GM12801 (cell line): ENCODE results near the gene MAGI2.

ENCODE experiments used
- TF ChIP-seq, protein P1 (sequence below): IDR thresholded peaks from one replicate; pipeline ENCODE4 v1.5.1; 2011; ENCODE audit warnings: control low read depth; ENCODE audit not compliant: insufficient read length; ENCODE audit errors: extremely low read depth

MAGI2 gene

DNA sequence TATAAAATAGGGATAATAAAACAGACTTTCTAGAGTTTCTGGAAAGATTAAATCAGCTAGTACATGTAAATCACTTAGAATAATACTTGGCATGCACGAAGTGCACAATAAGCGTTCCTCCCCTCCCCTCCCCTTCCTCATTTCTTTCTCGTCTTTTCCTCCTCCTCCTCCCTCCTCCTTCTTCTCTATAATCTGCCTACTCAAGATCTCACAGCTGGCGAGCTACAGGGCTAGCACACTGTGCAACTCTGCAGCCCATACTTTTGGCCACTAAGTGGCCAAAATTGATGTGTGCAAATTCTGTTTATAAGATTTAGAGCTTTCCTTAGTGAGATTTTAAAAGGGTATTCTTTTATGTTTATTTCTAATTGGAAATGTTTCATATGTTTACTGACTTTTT, 1089.6 kb downstream of the MAGI2 start:
- TF ChIP-seq, protein P1, sequence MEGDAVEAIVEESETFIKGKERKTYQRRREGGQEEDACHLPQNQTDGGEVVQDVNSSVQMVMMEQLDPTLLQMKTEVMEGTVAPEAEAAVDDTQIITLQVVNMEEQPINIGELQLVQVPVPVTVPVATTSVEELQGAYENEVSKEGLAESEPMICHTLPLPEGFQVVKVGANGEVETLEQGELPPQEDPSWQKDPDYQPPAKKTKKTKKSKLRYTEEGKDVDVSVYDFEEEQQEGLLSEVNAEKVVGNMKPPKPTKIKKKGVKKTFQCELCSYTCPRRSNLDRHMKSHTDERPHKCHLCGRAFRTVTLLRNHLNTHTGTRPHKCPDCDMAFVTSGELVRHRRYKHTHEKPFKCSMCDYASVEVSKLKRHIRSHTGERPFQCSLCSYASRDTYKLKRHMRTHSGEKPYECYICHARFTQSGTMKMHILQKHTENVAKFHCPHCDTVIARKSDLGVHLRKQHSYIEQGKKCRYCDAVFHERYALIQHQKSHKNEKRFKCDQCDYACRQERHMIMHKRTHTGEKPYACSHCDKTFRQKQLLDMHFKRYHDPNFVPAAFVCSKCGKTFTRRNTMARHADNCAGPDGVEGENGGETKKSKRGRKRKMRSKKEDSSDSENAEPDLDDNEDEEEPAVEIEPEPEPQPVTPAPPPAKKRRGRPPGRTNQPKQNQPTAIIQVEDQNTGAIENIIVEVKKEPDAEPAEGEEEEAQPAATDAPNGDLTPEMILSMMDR = no peak

DNA sequence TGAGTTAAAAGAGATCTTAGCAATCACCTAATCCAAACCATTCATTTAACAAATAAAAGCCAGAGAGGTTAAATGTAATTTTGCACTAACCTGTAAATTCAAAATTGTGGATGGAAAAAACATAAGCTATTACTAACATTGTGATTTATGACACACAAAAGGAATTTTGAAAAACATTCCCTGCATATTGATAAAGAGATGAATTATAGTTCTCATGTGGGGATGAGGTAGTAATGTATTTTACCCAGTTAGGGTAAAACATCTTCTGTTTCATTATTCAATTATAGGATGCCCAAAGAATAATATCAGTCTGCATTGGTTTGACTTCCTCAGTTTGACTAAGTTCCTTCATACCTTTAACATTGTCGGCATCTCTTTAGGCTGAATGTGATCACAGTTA, 1093.6 kb downstream of the MAGI2 start:
- TF ChIP-seq, protein P1 = no peak

GRCh38 chr7:78357709-78358108, 1095.8 kb downstream of the MAGI2 start:
- TF ChIP-seq, protein P1 = no peak

DNA sequence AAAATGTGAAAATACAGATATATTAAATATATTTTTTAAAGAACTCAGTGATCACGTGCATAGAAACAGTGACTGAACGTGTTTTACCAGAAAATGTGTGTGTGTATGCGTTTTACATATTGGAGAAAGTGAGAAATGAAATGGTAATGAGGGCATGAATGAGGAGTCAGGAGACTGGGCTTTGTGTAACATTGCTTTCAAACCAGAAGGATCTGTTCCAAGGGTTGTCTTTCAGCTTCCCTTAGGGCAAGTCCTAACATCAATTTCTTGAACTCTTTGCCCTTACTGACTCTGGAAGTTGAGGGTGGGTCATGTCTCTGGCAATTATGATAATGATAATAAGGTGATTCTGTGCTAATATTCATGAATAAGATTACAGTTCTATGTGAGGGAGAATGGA, 1097.6 kb downstream of the MAGI2 start:
- TF ChIP-seq, protein P1 = no peak

DNA sequence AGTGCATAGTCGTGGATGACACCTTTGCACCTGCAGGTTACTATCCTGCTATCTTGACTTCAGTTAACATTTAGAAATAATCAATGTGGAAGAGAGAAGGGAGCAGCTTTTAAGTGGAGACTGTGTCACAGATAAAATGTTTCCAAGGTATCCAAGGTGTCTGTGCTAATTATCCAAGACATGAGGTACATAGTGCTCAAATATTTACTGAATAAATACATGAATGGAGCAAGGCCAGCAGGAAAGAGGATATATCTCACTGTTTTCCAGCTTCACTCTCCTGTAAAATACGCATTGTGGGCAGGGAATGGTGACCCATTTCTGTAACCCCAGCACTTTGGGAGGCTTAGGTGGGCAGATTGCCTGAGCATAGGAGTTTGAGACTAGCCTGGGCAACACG, 1102.5 kb downstream of the MAGI2 start:
- TF ChIP-seq, protein P1 = no peak

- TF ChIP-seq, protein P1 = no peak
These were observed 1103.1 kb downstream of the MAGI2 start for GRCh38 chr7:78350391-78350790.

- TF ChIP-seq, protein P1 = no peak
These were observed 1106.6 kb downstream of the MAGI2 start for GRCh38 chr7:78346827-78347226.

DNA sequence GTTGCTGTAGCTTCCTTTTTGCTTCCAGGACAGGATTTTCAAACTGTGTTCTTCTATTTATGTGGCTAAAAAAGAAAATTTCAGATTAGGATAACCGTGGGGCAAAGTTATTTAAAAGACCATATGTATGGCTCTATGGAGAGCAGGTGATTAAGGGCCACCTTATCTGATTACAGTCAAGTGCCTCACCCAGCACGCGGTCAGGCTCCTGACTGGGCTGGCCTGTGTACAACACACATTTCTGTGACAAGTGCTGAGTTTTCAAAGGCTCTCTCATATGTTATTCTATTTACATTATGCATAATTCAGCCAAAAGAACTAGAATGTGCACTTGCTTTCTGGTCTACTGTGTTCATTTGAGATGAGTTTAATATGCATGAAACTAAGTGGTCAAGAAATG, 1107.5 kb downstream of the MAGI2 start:
- TF ChIP-seq, protein P1 = no peak
